ENCODE data around the gene DENND1C. TPM values are rescaled to one million over a fixed set of nuclear protein-coding genes. Genes with fewer than 3 reads are reported as not detected.

Gene DENND1C
- total and polyA plus RNA-seq, 9 of the 15 experiments (the other 6 are each of a cell fraction or from before 2014, with no cell fraction given): 0.03 to 1.2 (median 0.32) TPM; not detected in 1

GRCh38 chr19:6459262-6460098 is 22.1 kb downstream of the DENND1C start, which contains the start of gene SLC25A23 (continued):
- TF ChIP-seq GTF2F1 (IDR thresholded peaks at IDR 0.05; ENCODE audit: low read depth, low read length): no peak
- no peak for TF ChIP-seq GABPB1 (CRISPR knock-in tag; IDR thresholded peaks at IDR 0.05)
- no peak for TF ChIP-seq PHTF2 (CRISPR knock-in tag; IDR thresholded peaks at IDR 0.05)
- no peak for TF ChIP-seq ZNF512 (tag; IDR thresholded peaks at IDR 0.05)
- no peak for TF ChIP-seq PATZ1 (CRISPR knock-in tag; IDR thresholded peaks at IDR 0.05; ENCODE audit: borderline replicate concordance)
- TF ChIP-seq MGA (IDR thresholded peaks at IDR 0.05): no peak
- TF ChIP-seq XRCC5 (IDR thresholded peaks at IDR 0.05; ENCODE audit: low read depth, low read length): no peak
- TF ChIP-seq RUNX1 (IDR thresholded peaks at IDR 0.05; ENCODE audit: low read depth): no peak
- TF ChIP-seq ZNF140 (CRISPR knock-in tag; IDR thresholded peaks at IDR 0.05): no peak

All from K562 (cell line).